Sigmoid colon (tissue), 4 donors: ENCODE data around the gene DDX3X.

Experiments
- CTCF ChIP-seq, 4 experiments: fragments of 450-650 bp in 3 of 4; fragments of 200-600 bp in 1 of 4; IDR thresholded peaks; one replicate each; pipeline ENCODE4 v1.5.1; 2016 to 2019; ENCODE audit warnings: antibody characterized with exemption in 4 of 4, mild to moderate bottlenecking in 3 of 4, moderate library complexity in 2 of 4
- EP300 ChIP-seq, 4 donors: sonication (generic); formaldehyde crosslinking; IDR thresholded peaks; one replicate each; pipeline ENCODE4 v1.6.1; 2017; ENCODE audit warnings: antibody characterized with exemption in 4 of 4
- POLR2A ChIP-seq, 2 donors: fragments of 450-650 bp; IDR thresholded peaks; one replicate each; pipeline ENCODE4 v1.6.1; 2016; ENCODE audit warnings: antibody characterized with exemption in 2 of 2, mild to moderate bottlenecking in 2 of 2, moderate library complexity in 2 of 2
- POLR2AphosphoS5 ChIP-seq, 4 donors: sonication (generic); formaldehyde crosslinking; IDR thresholded peaks; one replicate each; pipeline ENCODE4 v1.6.1; 2017; ENCODE audit warnings: antibody characterized with exemption in 4 of 4

- TF ChIP-seq POLR2A (IDR thresholded peaks at IDR 0.05), result peak; percentile 5 to 14
- no peak for TF ChIP-seq CTCF (IDR thresholded peaks at IDR 0.05)
- TF ChIP-seq POLR2AphosphoS5 (IDR thresholded peaks at IDR 0.05), result peak; percentile 72 to 88 (median 82)
- no peak for TF ChIP-seq EP300 (IDR thresholded peaks at IDR 0.05)
These were observed 618 bp downstream of the DDX3X start for GRCh38 chrX:41334363-41335197.
